Tibial nerve (tissue), 4 donors: ENCODE data around the gene ABHD16B. TPM values are rescaled to one million over a fixed set of nuclear protein-coding genes. Genes with fewer than 3 reads are reported as not detected.

ENCODE experiments used
- DNase-seq, 2 donors: peaks; one replicate each; pipeline ENCODE4 v3.0.0-alpha.2; 2019; ENCODE audit warnings: low spot score in 2 of 2
- H3K27ac ChIP-seq, 4 donors: fragments of 200-600 bp; sonication (generic) in 3 of 4; one replicate each; pipeline ENCODE4 v1.5.1; 2017 to 2019; ENCODE audit warnings: mild to moderate bottlenecking in 1 of 4
- H3K27me3 ChIP-seq, 2 donors: fragments of 200-600 bp; sonication (generic) in 1 of 2; one replicate each; pipeline versions ENCODE4 v1.5.1 to v1.6.0; 2017 to 2019
- H3K36me3 ChIP-seq, 3 donors: fragments of 200-600 bp; sonication (generic); one replicate each; pipeline ENCODE4 v1.5.1; 2018 to 2019
- H3K4me1 ChIP-seq, 4 donors: fragments of 200-600 bp; sonication (generic) in 3 of 4; one replicate each; pipeline ENCODE4 v1.5.1; 2017 to 2019
- H3K4me3 ChIP-seq, 4 donors: fragments of 200-600 bp; sonication (generic) in 3 of 4; one replicate each; pipeline ENCODE4 v1.5.1; 2017 to 2019; ENCODE audit warnings: mild to moderate bottlenecking in 1 of 4, moderate library complexity in 1 of 4
- H3K9me3 ChIP-seq, 4 donors: fragments of 200-600 bp; sonication (generic) in 3 of 4; one replicate each; pipeline ENCODE4 v1.5.1; 2017 to 2019
- EP300 ChIP-seq, 2 donors: sonication (generic); formaldehyde crosslinking; IDR thresholded peaks; one replicate each; pipeline ENCODE4 v1.6.1; 2017; ENCODE audit warnings: antibody characterized with exemption in 2 of 2, mild to moderate bottlenecking in 1 of 2
- POLR2A ChIP-seq, 2 donors: fragments of 450-650 bp; IDR thresholded peaks; one replicate each; pipeline ENCODE4 v1.6.1; 2017; ENCODE audit warnings: antibody characterized with exemption in 2 of 2, mild to moderate bottlenecking in 2 of 2, moderate library complexity in 2 of 2
- WGBS, 2 donors: methylation state at CpG; one replicate each; pipeline ENCODE4 v1.1.5; 2018; 5-methylcytosine and 5-hydroxymethylcytosine counted together
- total RNA-seq, 4 donors: library from RNA; depleted of rRNA; stranded (reverse); fragments of >200 nt; gene quantifications; one replicate each; pipeline ENCODE4 v1.1.0, GENCODE V29; 2016
- TF ChIP-seq, protein P1 (sequence below), 5 experiments: fragments of 200-600 bp in 3 of 5; fragments of 450-650 bp in 2 of 5; sonication (generic) in 3 of 5; IDR thresholded peaks; one replicate each; pipeline ENCODE4 v1.5.1; 2016 to 2019; ENCODE audit warnings: antibody characterized with exemption in 5 of 5, mild to moderate bottlenecking in 3 of 5, moderate library complexity in 2 of 5

Gene ABHD16B
- total RNA-seq, 4 donors from 2014 or later, result not detected

DNA sequence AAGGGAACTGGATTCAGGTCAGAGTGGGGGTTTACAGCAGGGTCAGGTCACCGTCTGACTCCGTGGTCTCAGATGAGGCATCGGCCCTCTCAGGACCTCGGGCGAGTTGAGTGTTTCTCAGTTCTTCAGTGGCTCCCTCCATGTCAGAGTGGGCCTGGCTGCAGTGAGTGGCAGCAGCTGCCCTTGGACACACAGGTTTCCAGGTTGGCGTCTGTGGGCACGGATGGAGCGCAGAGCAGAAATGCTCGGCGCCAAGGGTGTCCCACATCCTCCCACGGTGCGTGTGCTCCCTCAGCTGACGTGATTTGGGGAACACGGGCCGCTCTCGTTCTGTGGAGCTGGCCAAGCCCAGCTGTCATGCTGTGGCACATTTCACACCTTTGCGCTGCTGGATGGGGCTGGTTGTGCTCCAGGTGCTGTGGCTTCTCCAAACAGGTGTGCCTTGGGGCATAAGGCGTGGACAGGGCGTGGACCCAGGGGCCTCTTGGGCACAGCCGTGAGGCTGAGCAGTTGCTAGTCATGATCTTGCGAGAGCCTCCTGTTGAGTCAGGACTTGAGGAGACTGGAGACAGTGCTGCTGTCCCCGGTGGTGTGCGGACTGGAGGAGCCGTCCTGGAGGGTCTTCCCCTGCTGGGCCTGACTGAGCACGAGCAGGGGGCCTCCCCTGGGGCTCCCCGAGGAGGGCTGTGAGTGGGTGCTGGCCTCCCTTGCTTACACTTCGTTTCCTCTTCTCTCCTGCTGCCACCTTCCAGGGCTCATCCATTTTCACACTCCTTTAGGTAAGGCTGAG lies 24.2 kb downstream of the ABHD16B start:
- no peak overlapping the region for H3K4me3 ChIP-seq
- no peaks in the 10 kb centered on the region for H3K27me3 ChIP-seq
- H3K4me1 ChIP-seq, result no peaks in the 10 kb centered on the region
- no peak overlapping the region for H3K27ac ChIP-seq
- H3K9me3 ChIP-seq, result no peaks in the 10 kb centered on the region
- DNase-seq, result no peak
- 88 to 93% methylated on average over 19 to 24 of the region's 27 CpGs for WGBS, 2 donors
- H3K36me3 ChIP-seq, result peaks cover 0 to 97% (median 21%) of the 10 kb centered on the region in 3 donors
- TF ChIP-seq, protein P1, sequence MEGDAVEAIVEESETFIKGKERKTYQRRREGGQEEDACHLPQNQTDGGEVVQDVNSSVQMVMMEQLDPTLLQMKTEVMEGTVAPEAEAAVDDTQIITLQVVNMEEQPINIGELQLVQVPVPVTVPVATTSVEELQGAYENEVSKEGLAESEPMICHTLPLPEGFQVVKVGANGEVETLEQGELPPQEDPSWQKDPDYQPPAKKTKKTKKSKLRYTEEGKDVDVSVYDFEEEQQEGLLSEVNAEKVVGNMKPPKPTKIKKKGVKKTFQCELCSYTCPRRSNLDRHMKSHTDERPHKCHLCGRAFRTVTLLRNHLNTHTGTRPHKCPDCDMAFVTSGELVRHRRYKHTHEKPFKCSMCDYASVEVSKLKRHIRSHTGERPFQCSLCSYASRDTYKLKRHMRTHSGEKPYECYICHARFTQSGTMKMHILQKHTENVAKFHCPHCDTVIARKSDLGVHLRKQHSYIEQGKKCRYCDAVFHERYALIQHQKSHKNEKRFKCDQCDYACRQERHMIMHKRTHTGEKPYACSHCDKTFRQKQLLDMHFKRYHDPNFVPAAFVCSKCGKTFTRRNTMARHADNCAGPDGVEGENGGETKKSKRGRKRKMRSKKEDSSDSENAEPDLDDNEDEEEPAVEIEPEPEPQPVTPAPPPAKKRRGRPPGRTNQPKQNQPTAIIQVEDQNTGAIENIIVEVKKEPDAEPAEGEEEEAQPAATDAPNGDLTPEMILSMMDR (IDR thresholded peaks at IDR 0.05), result no peak

GRCh38 chr20:63886054-63886419 lies 24.7 kb downstream of the ABHD16B start:
- DNase-seq, result no peak
- no peaks in the 10 kb centered on the region for H3K9me3 ChIP-seq
- H3K27ac ChIP-seq, result no peak overlapping the region
- peaks cover 0 to 98% (median 21%) of the 10 kb centered on the region in 3 donors for H3K36me3 ChIP-seq
- no peak overlapping the region for H3K4me3 ChIP-seq
- no peaks in the 10 kb centered on the region for H3K4me1 ChIP-seq
- H3K27me3 ChIP-seq, result no peaks in the 10 kb centered on the region
- no peak for TF ChIP-seq POLR2A (IDR thresholded peaks at IDR 0.05)
- TF ChIP-seq EP300 (IDR thresholded peaks at IDR 0.05), result no peak
- TF ChIP-seq, protein P1 (IDR thresholded peaks at IDR 0.05), result no peak
- 91 to 93% methylated on average over 12 to 14 of the region's 14 CpGs for WGBS, 2 donors

- Histone ChIP-seq H3K4me1 (no peaks in the 10 kb centered on the region), H3K36me3 (peaks cover 0 to 98% (median 21%) of the 10 kb centered on the region in 3 donors), H3K27me3 (no peaks in the 10 kb centered on the region), H3K27ac (no peak overlapping the region), H3K4me3 (no peak overlapping the region), H3K9me3 (no peaks in the 10 kb centered on the region)
- WGBS, 2 donors, result 90 to 93% methylated on average over 11 of the region's 11 CpGs
- TF ChIP-seq, protein P1 (IDR thresholded peaks at IDR 0.05), result no peak
- no peak for DNase-seq
Measured at GRCh38 chr20:63886921-63887320, 25.6 kb downstream of the ABHD16B start.

DNA sequence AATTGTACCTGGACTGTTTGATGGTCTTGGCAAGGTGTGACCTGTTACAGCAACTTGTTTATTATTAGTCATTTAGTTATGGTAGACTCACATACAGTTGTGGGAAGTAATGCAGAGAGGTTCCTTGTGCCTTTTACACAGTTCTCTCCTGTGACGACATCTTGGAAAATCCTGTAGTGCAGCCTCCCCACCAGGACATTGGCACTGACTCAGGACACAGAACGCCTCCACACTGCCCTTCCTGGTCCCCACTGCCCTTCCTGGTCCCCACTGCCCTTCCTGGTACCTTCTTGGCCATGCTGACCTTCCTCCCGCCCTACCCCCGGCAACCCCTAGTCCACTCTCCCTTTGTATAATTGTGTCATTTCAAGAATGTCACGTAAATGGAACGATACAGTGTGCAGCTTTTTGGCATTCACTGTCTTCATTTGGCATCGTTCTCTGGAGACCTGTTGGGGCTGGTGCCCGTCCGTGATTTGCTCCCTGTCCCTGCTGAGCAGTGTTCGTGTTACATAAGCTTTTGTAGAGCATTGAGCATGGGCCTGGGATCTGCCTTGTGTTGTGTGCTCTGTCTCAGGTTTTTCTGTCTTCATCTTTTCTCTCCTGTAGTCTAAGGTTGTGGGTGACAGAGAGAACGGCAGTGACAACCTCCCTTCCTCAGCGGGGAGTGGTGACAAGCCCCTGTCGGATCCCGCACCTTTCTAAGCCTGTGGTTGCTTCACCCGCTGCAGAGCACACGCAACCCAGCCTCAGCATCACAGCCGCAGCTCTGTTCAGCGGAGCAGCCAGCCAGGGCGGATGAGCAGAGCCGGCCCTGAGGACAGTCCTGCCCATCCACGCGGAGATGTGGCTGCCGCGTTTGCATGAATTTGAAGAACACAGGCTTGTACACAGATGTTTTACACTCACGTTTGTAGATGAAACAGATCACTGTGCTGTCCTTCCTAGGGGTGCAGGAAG lies 28.2 kb downstream of the ABHD16B start:
- 86 to 88% methylated on average over 25 of the region's 25 CpGs for WGBS, 2 donors
- Histone ChIP-seq H3K9me3 (no peaks in the 10 kb centered on the region), H3K4me1 (peaks cover 0 to 9% (median 3%) of the 10 kb centered on the region in 4 donors), H3K27ac (peak overlapping the region in 1 of 4 donors; percentile 56), H3K27me3 (no peaks in the 10 kb centered on the region), H3K36me3 (peaks cover 0 to 80% (median 15%) of the 10 kb centered on the region in 3 donors), H3K4me3 (no peak overlapping the region)
- TF ChIP-seq EP300 (IDR thresholded peaks at IDR 0.05) (no peak), POLR2A (IDR thresholded peaks at IDR 0.05) (no peak)
- TF ChIP-seq, protein P1 (IDR thresholded peaks at IDR 0.05), result no peak
- DNase-seq, result no peak

DNA sequence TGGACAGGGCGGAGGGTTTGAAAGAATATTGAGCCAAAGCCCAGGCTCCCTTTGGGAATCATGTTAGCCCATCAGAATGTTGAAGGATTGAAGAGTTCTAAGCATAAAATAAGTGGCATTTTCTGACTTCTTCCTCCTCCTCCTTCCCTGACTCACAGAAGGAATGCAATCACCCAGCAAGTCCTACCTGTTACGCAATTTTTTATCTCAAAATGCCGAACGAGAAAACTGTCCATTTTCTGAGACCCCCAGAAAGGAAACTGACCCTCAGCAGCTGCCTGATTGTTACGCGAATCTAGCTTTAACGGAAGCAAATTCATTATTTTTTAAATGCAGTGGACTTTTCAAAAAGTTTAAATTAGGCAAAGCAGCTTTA lies 28.9 kb downstream of the ABHD16B start:
- Histone ChIP-seq H3K4me3 (no peak overlapping the region), H3K36me3 (peaks cover 0 to 73% (median 15%) of the 10 kb centered on the region in 3 donors), H3K27ac (peak overlapping the region in 1 of 4 donors; percentile 56), H3K4me1 (peaks cover 0 to 10% (median 4%) of the 10 kb centered on the region in 4 donors), H3K27me3 (no peaks in the 10 kb centered on the region), H3K9me3 (no peaks in the 10 kb centered on the region)
- WGBS, 2 donors, result 91 to 93% methylated on average over 7 of the region's 7 CpGs
- TF ChIP-seq EP300 (IDR thresholded peaks at IDR 0.05) (no peak), POLR2A (IDR thresholded peaks at IDR 0.05) (no peak)
- TF ChIP-seq, protein P1 (IDR thresholded peaks at IDR 0.05), result no peak
- no peak for DNase-seq
